Fibroblast of skin of scalp (primary cell): ENCODE results near the gene LMBR1.
"Not testable (repeated sequence)": the region's sequence is repeated elsewhere in the genome, so short reads cannot be mapped to it uniquely, and the experiment has no call there.

Experiments used
- DNase-seq: peaks from one replicate; pipeline ENCODE4 v3.0.0-alpha.2; 2013

LMBR1 gene

DNA sequence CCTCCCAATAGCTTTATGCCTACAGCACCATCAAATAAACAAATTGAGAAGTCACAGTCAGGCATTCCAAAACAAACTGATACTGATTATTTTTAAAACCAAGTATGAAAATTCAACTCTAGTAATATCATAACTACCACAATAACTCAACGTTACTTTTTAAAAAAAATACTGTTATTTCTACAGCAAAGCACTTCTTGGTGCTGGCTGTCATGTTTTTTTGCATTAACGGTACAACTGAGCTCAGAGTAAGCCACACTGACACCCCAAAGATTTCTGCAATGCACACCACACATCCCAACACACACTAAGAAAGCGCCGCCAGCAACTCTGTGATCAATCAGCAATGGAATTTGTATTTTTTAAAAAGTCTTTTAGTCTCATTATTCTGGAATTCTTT lies 138.8 kb downstream of the LMBR1 start:
- no peak for DNase-seq

DNA sequence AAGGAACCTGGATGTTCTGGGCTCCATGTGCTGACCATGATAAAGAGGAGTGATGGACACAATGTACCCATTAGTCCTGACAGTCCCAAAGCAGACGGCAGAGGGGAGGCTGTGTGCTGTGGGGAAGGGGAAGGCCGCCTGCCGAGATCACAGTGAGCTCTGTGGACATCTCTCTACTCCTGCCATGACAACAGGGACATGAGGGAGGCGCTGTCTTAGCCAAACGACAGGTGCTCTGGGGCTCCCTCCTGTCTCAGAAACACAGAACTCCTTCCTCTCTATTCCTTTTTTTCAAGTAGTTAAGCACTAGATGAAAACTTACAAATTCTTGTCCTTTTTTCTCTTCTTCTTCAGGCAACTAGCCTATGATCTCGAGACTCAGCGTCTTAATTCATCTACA lies 139.4 kb downstream of the LMBR1 start:
- no peak for DNase-seq

DNA sequence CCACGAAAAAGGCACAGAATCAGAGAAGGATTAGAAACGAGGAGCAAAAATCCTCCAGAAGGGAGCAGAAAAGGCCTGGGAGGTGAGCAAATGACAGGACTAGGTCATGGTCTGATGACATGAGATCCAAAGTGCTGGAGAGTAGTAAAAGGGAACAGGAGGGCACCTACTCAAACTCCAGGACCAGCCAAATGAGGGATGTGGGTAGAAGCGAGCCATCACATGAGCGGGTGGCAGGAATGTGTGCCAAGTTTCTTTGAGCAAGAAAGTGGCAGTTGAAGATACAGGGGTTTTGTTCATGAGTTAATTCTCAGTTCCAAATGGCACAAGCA lies 139.8 kb downstream of the LMBR1 start:
- no peak for DNase-seq

DNA sequence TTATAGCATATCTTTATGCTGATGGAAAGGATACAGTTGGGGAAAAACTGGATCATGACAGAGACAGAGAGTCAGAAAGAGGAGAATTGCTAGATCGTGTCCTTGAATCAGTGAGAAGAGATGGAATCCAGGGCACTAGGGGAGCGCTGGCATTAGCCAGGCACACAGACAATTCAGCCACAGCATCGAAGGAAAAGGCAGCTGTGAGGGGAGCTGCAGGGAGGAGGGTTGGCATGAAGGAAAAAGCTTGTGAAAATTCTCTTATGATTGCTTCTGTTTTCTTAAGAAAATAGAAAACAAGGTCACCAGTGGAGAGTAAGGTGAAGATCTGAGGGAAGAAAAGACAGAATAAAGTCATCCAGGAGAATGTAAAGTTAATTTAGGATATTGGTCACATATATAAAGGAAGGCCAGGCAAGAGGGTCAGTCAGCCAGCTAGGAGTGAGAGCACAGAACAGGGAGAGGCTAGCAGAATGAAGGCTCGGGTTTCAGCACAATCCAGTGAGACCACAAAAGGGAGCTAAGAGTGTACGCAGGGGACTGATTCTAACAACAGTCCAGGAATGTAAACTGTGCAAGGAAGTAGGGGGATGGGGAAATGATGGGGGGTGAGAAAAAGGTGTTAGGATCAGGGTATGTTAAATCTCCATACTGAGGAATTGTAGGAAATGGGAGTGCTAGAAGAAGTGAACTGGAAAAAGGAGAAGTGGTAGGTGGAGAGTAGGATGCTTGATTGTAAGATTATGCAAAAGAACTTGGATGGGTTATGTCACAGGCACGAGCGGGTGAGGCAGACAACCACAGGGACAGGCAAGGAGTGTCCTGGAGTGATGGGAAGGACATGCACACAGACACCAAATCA lies 140.4 kb downstream of the LMBR1 start:
- peak; percentile 37 for DNase-seq

DNA sequence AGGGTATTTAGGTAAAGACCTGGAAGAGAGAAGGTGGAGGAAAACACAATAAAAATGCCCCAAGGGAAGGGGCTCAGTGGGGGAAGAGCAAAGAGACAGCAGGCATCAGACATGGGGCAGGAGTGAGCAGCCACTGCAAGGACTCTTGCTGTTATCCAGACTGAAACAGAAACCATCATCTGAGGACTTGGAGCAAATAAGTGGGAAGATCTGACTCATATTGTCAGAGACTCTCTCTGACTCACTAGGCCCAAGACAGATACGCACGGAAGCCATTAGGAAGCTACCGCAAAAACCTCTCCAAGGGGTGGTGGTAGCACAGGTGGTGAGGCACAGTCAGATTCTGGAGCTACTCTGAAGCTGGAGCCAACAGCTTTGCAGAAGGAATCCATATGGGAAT lies 141.7 kb downstream of the LMBR1 start:
- peak; percentile 66 for DNase-seq

DNA sequence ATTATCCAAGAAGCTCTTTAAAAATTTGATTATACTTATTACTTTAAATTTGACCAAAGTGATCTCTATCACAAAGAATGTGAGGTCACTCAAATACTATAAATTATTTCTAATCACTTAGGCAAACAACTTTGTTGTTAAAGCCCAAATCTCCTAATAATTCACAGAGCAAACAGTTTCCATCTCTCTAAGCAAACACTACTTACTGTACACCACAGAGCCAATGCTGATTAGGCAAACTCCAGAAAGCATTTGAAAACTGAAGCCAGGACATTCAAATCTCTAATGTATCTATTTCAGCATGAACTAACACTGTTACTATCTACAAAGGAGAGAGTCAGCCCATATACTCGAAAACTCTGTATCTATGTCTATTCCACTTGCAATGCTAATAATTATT lies 145.3 kb downstream of the LMBR1 start:
- no peak for DNase-seq

DNA sequence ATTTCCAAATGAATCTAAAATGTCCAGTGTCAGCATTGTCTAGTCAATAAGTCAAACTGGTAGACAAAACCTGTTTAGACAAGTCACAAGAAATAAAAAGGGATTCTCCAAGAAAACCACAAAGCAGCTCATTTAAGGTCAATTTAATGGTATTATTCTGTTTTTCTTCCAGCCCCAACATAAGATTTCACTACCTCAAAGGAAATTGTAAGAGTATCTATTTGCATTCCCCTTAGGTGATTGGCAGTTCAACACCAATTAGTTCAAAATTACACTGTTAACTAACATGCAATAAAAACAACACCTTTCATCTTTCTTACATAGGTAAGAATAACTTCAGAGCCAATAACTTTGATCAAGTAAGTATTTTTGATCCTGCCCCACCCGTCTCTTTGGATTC lies 146.1 kb downstream of the LMBR1 start:
- no peak for DNase-seq

DNA sequence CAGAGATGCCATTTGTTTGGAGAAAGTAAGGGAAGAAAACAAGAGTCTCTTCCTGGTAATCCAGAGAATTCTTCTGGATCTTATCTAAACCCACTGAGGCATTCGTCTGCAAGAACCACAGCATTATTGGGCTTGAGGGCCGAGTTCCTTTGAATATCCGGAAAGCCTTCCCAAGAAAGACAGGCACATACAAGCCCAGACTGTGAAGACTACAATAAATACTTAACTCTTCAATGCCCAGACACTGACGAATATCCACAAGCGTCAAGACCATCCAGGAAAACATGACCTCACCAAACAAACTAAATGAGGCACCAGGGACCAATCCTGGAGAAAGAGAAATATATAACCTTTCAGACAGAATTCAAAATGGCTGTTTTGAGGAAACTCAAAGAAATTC lies 153.4 kb downstream of the LMBR1 start:
- DNase-seq: no peak

DNA sequence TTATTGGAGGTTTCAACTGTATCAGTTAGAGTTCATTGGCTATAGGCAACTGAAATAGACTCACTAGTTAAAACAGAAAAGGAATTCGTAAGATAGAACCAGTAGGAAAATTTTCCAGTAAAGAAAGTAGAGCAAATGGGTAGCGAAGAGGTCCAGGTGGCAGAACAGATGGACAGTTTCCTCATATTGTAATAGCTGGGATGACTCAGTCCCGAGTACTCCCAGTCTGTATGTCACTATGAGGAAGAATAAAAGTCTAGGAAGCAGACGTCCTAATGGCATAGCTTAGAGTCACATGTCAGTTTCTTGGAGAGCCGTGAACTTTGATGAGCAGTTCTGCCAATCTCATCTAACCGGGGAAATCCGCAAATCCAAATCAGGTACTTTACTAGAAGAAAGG lies 157.1 kb downstream of the LMBR1 start:
- DNase-seq: no peak

DNA sequence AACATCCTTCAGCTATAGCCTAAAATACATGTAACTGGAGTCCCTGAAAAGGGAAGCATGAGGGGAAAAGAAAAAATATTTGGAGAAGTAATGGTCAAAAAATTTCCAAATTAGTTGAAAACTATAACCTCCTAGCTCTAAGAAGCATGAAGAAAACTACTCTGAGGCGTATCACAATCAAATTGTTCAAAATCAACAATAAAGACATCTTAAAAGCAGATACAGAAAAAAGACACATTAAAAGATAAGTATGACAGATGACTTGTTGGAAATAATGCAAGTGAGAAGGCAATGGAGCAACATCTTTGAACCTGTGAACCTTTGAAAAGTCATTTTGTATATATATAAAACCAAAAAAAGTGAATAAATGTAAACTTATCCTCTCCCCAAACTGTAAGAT lies 159.3 kb downstream of the LMBR1 start:
- DNase-seq: no peak

DNA sequence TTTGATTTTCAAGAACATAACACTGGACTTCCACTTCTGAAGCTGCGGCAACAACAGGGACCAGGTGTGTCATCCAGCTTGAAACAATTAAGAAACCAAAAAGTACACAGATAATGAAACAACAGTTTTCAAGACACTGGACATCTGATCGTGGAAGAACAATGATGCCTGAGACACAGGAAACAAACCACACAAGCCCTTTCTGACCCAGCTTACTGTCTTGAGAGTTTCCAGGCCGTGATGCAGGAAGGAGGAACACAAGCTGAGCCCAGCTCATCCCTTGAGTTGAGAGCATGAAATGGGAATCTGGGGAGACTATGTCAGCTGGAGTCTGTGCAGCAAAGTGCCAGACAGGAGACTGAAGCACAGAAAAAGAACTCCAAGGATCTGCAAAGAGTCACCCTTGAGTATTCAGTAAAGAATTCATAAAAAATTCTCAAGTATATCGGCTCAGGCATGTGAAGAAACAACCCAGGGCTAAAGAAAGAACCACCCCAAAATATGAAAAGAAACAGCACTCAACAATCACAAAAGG lies 160.8 kb downstream of the LMBR1 start:
- DNase-seq: peak; percentile 39

DNA sequence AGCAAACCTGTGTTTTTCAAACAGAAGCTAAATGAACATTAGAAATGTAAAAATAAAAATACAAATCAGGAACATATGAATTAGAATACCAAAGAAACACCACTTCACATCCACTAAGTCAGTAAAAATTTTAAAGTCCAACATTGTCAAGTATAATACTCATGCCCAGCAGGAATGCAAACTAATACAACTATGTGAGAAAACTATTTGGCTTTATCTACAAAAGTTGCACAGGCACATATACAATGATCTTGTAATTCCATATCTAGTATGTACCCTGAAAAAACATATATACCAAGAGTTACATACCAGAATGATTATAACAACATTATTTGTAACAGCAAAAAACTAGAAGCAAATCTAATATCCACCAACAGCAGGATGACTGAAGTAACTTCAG lies 161.3 kb downstream of the LMBR1 start:
- peak; percentile 67 for DNase-seq

DNA sequence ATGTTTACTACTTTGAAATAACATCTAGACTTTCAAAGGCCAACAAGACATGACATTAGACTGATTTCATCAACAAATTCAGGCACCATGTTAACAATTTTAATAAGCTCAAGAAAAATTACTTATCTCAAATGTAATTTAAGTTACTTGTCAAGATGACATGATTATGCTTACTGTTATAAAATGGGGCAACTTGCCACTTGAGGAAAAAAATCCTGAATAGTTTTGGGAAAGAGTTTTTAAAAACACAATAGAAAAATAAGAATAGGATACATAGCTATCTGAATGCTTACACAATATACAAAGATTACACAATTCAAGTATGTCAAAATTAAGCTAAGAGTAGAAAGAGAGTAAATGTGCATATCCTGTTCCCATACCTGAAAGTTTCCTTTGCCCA lies 167.0 kb downstream of the LMBR1 start:
- DNase-seq: no peak

DNA sequence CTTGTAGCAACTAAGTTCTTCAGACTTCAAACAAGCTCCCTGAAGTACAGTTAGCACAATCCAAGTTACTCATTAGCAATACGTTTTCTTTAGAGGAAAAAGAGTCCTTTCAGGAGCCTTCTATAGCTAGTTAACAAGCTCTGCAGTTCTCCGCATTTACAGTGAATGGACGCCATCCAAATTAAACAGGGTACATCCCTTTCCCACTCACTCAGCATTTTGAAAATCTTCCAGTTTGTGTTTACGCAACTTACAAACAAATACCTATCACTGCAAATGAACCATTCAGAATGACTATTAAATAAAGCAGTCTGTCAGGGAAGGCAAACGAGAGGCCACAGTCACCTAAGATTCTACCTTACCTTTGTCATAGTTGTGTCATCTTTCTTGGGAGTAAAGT lies 167.9 kb downstream of the LMBR1 start:
- no peak for DNase-seq

DNA sequence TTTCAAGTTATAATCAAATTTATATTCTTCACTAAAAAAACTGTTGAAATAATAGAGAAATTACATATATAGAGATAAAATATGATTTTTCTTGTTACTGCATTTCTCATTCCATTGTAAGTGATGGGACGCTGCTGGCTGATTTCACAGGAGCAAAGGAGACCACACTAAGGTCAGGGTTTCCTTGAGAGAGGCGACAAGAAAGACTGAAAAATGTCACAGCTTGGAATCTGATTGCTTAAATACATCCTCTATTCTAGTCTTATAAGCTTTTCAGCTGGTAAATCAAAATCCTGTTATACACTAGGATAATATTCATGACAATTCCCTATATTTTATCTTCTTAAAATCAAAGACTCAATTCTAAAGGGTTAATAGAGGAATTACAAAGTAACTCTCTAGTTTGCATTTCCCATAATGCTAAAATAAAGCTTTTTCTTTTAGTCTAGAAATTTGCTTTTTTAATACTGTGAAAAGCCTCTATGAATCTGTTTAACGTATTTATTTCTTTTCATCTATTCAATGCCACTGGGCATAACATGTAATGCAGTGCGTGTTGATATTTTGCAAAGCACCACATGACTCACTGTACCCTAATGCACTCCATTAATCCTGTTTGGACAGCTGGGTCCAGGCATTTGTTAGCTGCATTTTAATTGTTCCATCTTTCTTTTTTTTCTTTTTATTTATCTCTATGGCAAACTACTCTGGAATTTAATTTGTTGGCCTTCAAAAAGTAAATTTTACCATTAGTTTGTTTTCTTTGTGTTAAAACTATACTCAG lies 170.7 kb downstream of the LMBR1 start:
- peak; percentile 2 for DNase-seq

DNA sequence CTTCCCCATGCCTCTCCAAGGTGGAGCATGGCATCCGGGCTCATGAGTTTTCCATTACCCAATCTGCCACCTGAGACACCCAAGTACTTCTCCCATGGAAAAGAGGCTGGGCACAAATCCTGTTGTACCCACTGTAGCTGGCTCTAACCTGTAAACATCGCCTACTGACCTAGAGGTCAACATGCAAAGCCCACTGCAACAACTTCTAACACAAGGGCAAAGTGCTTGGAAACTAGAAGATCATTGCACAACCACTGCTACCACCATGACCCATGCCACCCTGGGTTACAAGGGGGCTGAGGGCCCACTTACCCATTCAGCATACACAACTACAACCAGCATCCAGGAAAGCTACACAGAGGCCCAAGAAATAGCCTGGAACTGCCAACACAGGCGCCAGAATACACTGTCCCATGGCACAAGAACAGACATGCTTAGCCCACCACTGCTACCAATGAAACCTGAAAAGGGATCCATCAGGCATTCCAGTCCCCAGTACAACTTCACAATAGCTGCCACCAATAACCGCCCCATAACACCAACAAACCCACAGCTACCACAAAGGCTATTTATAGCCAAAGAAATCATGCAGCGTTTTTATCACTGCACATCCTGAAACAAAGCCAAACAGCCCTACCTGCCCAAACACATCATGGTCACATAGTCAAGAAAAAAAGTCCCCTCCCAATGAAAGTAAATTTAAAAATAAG lies 189.1 kb downstream of the LMBR1 start:
- no peak for DNase-seq

DNA sequence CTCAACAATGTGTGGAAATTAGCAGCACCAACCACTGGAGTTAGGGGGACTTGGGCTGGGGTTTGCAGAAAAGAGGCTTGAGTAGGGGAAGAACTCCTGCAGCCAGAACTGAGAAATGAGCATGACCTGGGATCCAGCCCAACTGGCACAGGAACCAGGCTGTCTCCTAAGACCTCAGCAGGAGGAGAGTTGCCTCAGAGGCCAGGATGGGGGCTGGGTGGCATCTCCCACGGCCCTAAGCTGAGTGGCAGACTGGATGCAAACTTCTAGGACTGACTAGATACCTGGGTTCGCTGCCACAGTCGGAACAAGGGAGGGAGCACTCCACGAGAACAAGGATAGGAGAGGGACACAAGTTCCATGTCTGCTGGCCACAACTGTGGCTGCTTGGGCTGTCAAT lies 189.8 kb downstream of the LMBR1 start:
- no peak for DNase-seq

DNA sequence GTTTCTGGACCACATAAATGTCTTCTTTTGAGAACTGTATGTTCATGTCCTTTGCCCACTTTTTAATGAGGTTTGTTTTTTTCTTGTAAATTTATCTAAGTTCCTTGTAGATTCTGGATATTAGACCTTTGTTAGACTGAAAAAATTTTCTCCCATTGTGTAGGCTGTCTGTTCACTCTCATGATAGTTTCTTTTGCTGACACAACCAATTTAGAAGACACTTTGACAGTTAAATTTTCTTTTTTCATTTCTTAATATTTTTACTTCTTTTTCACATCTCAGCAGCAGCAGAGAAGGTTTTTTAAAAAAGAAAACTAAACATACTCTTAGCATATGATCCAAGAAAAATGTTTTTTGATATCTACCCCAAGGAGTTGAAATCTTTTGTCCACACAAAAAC lies 190.6 kb downstream of the LMBR1 start:
- no peak for DNase-seq

DNA sequence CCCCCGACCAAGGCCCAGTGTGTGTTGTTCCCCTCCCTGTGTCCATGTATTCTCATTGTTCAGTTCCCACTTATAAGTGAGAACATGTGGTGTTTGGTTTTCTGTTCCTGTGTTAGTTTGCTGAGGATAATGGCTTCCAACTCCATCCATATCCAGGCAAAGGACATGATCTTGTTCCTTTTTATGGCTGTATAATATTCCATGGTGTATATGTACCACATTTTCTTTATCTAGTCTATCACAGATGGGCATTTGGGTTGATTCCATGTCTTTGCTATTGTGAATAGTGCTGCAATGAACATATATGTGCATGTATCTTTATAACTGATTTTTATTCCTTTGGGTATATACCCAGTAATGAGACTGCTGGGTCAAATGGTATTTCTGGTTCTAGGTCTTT lies 191.2 kb downstream of the LMBR1 start:
- not testable (repeated sequence) for DNase-seq

DNA sequence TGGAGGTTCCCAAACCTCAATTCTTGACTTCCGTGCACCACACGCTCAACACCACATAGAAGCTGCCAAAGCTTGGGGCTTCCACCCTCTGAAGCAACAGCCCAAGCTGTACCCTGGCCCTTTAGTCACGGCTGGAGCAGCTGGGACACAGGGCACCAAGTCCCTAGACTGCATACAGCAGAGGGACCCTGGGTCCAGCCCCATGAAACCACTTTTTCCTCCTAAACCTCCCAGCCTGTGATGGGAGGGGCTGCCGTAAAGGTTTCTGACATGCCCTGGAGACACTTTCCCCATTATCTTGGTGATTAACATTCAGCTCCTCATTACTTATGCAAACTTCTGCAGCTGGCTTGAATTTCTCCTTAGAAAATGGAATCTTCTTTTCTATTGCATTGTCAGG lies 194.5 kb downstream of the LMBR1 start:
- DNase-seq: not testable (repeated sequence)

DNA sequence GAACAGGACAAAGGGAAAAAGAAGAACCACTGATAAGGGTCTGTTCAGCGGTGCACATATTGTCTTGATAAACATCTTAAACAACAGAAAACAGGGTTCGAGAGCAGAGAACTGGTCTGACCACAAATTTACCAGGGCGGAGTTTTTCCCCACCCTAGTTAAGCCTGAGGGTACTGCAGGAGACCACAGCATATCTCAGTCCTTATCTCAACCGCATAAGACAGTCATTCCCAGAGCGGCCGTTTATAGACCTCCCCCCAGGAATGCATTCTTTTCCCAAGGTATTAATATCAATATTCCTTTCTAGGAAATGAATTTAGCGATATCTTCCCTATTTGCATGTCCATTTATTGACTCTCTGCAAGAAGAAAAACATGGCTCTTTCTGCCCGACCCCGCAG lies 195.7 kb downstream of the LMBR1 start:
- DNase-seq: not testable (repeated sequence)

DNA sequence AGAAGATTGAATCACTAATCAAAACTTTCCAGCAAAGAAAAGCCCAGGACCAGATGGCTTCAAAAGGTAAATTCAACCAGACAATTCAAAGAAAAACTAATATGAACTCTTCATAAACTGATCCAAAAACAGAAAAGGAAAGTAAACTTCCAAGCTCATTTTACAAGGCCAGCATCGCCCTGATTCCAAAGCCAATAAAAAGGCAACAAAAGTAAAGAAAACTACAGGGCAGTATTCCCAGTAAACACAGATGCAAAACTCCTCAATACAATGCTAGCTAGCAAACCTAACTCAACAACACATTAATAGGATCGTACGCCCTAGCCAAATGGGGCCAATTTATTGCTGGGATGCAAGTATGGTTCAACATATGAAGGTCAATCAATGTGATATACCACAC lies 199.4 kb downstream of the LMBR1 start:
- DNase-seq: no peak

DNA sequence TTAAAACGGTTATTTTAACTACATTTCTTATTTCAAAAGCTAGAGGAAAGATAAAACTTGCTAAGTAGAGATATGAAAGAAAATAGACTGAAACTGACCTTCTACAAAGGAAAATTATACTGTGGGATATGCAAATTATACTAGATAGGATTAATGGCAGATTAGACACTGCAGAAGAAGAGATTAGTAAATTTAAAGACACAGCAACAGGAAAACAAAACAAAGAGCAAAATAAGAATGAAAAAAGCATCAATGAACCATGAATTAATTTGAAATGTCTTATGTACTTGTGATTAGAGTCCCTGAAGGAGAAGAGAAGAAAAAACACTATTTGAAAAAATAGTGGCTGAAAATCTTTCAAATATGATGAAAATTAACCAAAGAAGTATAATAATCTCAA lies 200.1 kb downstream of the LMBR1 start:
- DNase-seq: no peak
